CD8-positive, alpha-beta memory T cell (primary cell): ENCODE measurements around the gene RAB8B. TPM values are rescaled to one million over a fixed set of nuclear protein-coding genes. Genes with fewer than 3 reads are reported as not detected.

ENCODE experiments used
- CTCF ChIA-PET: fragments of 350-600 bp; sonication (Branson Sonifier 250); formaldehyde crosslinking; loops from one replicate; lab custom pipeline; 2021; ENCODE audit warnings: antibody characterized with exemption; lab: Charles Lee
- POLR2A ChIA-PET: fragments of 350-600 bp; sonication (Branson Sonifier 250); formaldehyde crosslinking; loops from one replicate; lab custom pipeline; 2021; ENCODE audit warnings: antibody characterized with exemption; lab: Charles Lee
- DNase-seq, 5 donors: peaks; one replicate each; pipeline versions ENCODE4 v3.0.0 to v3.0.0-alpha.2; 2020 to 2022; ENCODE audit warnings: mixed read lengths in 1 of 5
- H3K27ac ChIP-seq: one replicate; pipeline ENCODE4 v1.7.0; 2013; ENCODE audit warnings: low read depth, mild to moderate bottlenecking, low read length, moderate library complexity
- H3K27me3 ChIP-seq: 2 replicates; pipeline ENCODE4 v1.7.0; 2013; ENCODE audit warnings: low read length, mild to moderate bottlenecking; ENCODE audit not compliant: insufficient read depth, poor library complexity, severe bottlenecking
- H3K36me3 ChIP-seq: 2 replicates; pipeline ENCODE4 v1.7.0; 2013; ENCODE audit warnings: mild to moderate bottlenecking, low read length, moderate library complexity; ENCODE audit not compliant: insufficient read depth
- H3K4me1 ChIP-seq: 2 replicates; pipeline ENCODE4 v1.7.0; 2013; ENCODE audit warnings: mild to moderate bottlenecking, low read length, moderate library complexity; ENCODE audit not compliant: insufficient read depth
- H3K4me3 ChIP-seq: 2 replicates; pipeline ENCODE4 v1.7.0; 2013; ENCODE audit warnings: mild to moderate bottlenecking, low read length
- H3K9me3 ChIP-seq: 2 replicates; pipeline ENCODE4 v1.7.0; 2013; ENCODE audit warnings: mild to moderate bottlenecking, low read length
- H3K27ac Mint-ChIP-seq, 8 donors: one replicate each; pipeline ENCODE4 v1.8.0; 2020 to 2021; ENCODE audit warnings: mixed read lengths in 8 of 8, mild to moderate bottlenecking in 6 of 8, inconsistent platforms in 3 of 8, moderate library complexity in 3 of 8
- H3K27me3 Mint-ChIP-seq, 2 donors: one replicate each; pipeline ENCODE4 v1.8.0; 2020 to 2021; ENCODE audit warnings: mixed read lengths in 2 of 2, mild to moderate bottlenecking in 1 of 2, moderate library complexity in 1 of 2
- H3K36me3 Mint-ChIP-seq, 3 donors: one replicate each; pipeline ENCODE4 v1.8.0; 2020 to 2021; ENCODE audit warnings: mixed read lengths in 3 of 3, inconsistent platforms in 1 of 3, mild to moderate bottlenecking in 1 of 3
- H3K4me1 Mint-ChIP-seq, 3 donors: one replicate each; pipeline ENCODE4 v1.8.0; 2020 to 2021; ENCODE audit warnings: mixed read lengths in 3 of 3, inconsistent platforms in 1 of 3, mild to moderate bottlenecking in 1 of 3
- H3K4me3 Mint-ChIP-seq, 7 donors: one replicate each; pipeline ENCODE4 v1.8.0; 2020 to 2021; ENCODE audit warnings: mixed read lengths in 7 of 7, mild to moderate bottlenecking in 6 of 7, moderate library complexity in 4 of 7, inconsistent platforms in 2 of 7
- H3K9me3 Mint-ChIP-seq, 5 donors: one replicate each; pipeline ENCODE4 v1.8.0; 2020 to 2022; ENCODE audit warnings: mixed read lengths in 5 of 5, mild to moderate bottlenecking in 3 of 5, moderate library complexity in 2 of 5, inconsistent platforms in 1 of 5
- polyA plus RNA-seq: library from polyadenylated mRNA; unstranded; fragments of 300-500 nt; fragmentation: Illumina TruSeq; gene quantifications from one replicate; pipeline ENCODE4 v1.2.3, GENCODE V29; 2021
- total RNA-seq, 2 experiments: library from RNA; stranded (reverse); gene quantifications; one replicate each; pipeline ENCODE4 v1.2.3, GENCODE V29; 2021

Gene RAB8B
- total and polyA plus RNA-seq, 3 experiments from 2014 or later = 52.9 to 169 (median 165) TPM

DNA sequence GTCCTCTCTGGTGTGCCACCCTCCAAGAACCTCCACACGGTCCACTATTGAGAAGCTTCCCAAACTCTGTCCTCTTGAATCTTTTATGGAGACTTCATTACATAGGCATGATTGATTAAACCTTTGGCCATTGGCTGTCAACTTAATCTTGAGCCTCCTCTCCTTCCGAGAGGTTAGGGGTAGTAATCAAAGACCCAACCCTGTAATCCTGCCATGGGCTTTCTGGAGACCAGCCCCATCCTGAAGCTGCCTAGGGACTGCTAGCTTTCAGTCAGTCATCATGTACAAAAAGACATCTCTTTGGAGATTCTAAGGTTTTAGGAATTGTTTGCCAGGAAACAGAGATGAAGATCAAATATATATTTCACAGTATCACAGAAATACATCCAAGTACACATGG lies 125.0 kb downstream of the RAB8B start:
- H3K27ac Mint-ChIP-seq = no peak overlapping the region
- POLR2A ChIA-PET = no interaction called here
- Histone ChIP-seq H3K36me3 (no peaks in the 10 kb centered on the region), H3K27ac (no peak overlapping the region), H3K4me1 (no peaks in the 10 kb centered on the region), H3K27me3 (no peaks in the 10 kb centered on the region), H3K4me3 (no peak overlapping the region), H3K9me3 (no peaks in the 10 kb centered on the region)
- peaks cover 0 to 6% (median 0%) of the 10 kb centered on the region in 3 donors for H3K36me3 Mint-ChIP-seq
- H3K27me3 Mint-ChIP-seq = no peaks in the 10 kb centered on the region
- CTCF ChIA-PET = no interaction called here
- no peaks in the 10 kb centered on the region for H3K4me1 Mint-ChIP-seq
- H3K4me3 Mint-ChIP-seq = no peak overlapping the region
- no peak for DNase-seq
- H3K9me3 Mint-ChIP-seq = no peaks in the 10 kb centered on the region

Other genes starting within 250 kb of the RAB8B start
- 1 to 10 TPM; 9.4 to 9.9 TPM for gene TPM1, start 146.9 kb upstream of the RAB8B start, total RNA-seq
- gene TPM1, start 146.9 kb upstream of the RAB8B start, polyA plus RNA-seq = 8.3 TPM
- 10 to 100 TPM; 30.0 to 31.7 TPM for gene LACTB, start 67.7 kb upstream of the RAB8B start, total RNA-seq
- gene LACTB, start 67.7 kb upstream of the RAB8B start, polyA plus RNA-seq = 9.7 TPM
- 100 to 1,000 TPM; 214 to 221 TPM for gene RPS27L, start 32.1 kb upstream of the RAB8B start, total RNA-seq
- gene RPS27L, start 32.1 kb upstream of the RAB8B start, polyA plus RNA-seq = 193 TPM
- 1 to 10 TPM; 6.7 to 9.2 TPM for gene APH1B, start 88.0 kb downstream of the RAB8B start, total RNA-seq
- gene APH1B, start 88.0 kb downstream of the RAB8B start, polyA plus RNA-seq = 13.1 TPM
- gene CA12, start 192.2 kb downstream of the RAB8B start, total RNA-seq = not detected
- 0.08 TPM for gene CA12, start 192.2 kb downstream of the RAB8B start, polyA plus RNA-seq